Spleen (tissue), 11 donors: ENCODE results near the gene XG. TPM values are rescaled to one million over a fixed set of nuclear protein-coding genes. Genes with fewer than 3 reads are reported as not detected.

ENCODE experiments used
- DNase-seq: peaks from one replicate; pipeline ENCODE4 v3.0.0-alpha.2; 2020
- H3K27ac ChIP-seq, 8 donors: fragments of 200-600 bp; sonication (generic) in 7 of 8; 1 replicate in 4 of 8; 2 replicates in 4 of 8; pipeline versions ENCODE4 v1.5.0 to v1.8.0; 2016 to 2021; ENCODE audit warnings: inconsistent platforms in 4 of 8, mild to moderate bottlenecking in 4 of 8, moderate library complexity in 1 of 8
- H3K27me3 ChIP-seq, 7 donors: fragments of 200-600 bp; sonication (generic) in 6 of 7; replicated peaks in 1 of 7; 1 replicate in 4 of 7; 2 replicates in 3 of 7; pipeline versions ENCODE4 v1.5.0 to v1.8.0; 2016 to 2021; ENCODE audit warnings: inconsistent platforms in 3 of 7, mild to moderate bottlenecking in 1 of 7
- H3K36me3 ChIP-seq, 6 donors: fragments of 200-600 bp; sonication (generic) in 5 of 6; 1 replicate in 4 of 6; 2 replicates in 2 of 6; pipeline versions ENCODE4 v1.5.0 to v1.8.0; 2016 to 2021; ENCODE audit warnings: inconsistent platforms in 2 of 6
- H3K4me1 ChIP-seq, 6 donors: fragments of 200-600 bp; sonication (generic) in 5 of 6; 1 replicate in 3 of 6; 2 replicates in 3 of 6; pipeline versions ENCODE4 v1.5.0 to v1.8.0; 2016 to 2021; ENCODE audit warnings: inconsistent platforms in 3 of 6
- H3K4me3 ChIP-seq, 8 donors: fragments of 200-600 bp; sonication (generic) in 7 of 8; 1 replicate in 4 of 8; 2 replicates in 4 of 8; pipeline versions ENCODE4 v1.5.0 to v1.8.0; 2016 to 2021; ENCODE audit warnings: inconsistent platforms in 4 of 8, mild to moderate bottlenecking in 4 of 8, moderate library complexity in 2 of 8
- H3K9me3 ChIP-seq, 8 donors: fragments of 200-600 bp; sonication (generic) in 7 of 8; 1 replicate in 4 of 8; 2 replicates in 4 of 8; pipeline versions ENCODE4 v1.5.0 to v1.8.0; 2016 to 2021; ENCODE audit warnings: inconsistent platforms in 4 of 8
- CTCF ChIP-seq, 11 experiments: fragments of 200-600 bp in 7 of 11; fragments of 450-650 bp in 4 of 11; sonication (generic) in 4 of 11; IDR thresholded peaks in 8 of 11; conservative IDR thresholded peaks in 3 of 11; 1 replicate in 7 of 11; 2 replicates in 4 of 11; pipeline versions ENCODE4 v1.4.0 to v1.8.0; 2016 to 2021; ENCODE audit warnings: antibody characterized with exemption in 11 of 11, inconsistent platforms in 4 of 11, mild to moderate bottlenecking in 1 of 11
- POLR2A ChIP-seq, 3 donors: fragments of 450-650 bp; IDR thresholded peaks; one replicate each; pipeline ENCODE4 v1.5.1; 2017; ENCODE audit warnings: antibody characterized with exemption in 3 of 3, mild to moderate bottlenecking in 1 of 3
- POLR2AphosphoS5 ChIP-seq, 3 donors: sonication (generic); formaldehyde crosslinking; IDR thresholded peaks; one replicate each; pipeline ENCODE4 v1.5.1; 2017; ENCODE audit warnings: antibody characterized with exemption in 3 of 3
- WGBS, 5 donors: extraction: QIAGEN DNeasy Blood & Tissue Kit in 3 of 5; methylation state at CpG; one replicate each; pipeline versions ENCODE4 v1.1.5 to v1.1.7; 2013 to 2018; 5-methylcytosine and 5-hydroxymethylcytosine counted together
- intact Hi-C: fragments of 100-400 bp; cut with DNase I; formaldehyde crosslinking; loops from one replicate; pipeline ENCODE4 v1.15.0; 2023; ENCODE audit warnings: low total_unique reads
- polyA plus RNA-seq, 3 donors: library from polyadenylated mRNA; stranded (reverse); fragments of 200-250 nt; gene quantifications; one replicate each; pipeline ENCODE4 v1.2.1, GENCODE V29; 2013
- total RNA-seq, 7 donors: library from RNA; depleted of rRNA in 3 of 7; stranded (reverse); fragments of >200 nt in 3 of 7; fragmentation: NEBNext Ultra II Directional in 4 of 7; extraction: Animal tissue kit (Norgen Biotek cat#: 25700) in 4 of 7; gene quantifications; one replicate each; pipeline versions ENCODE4 v1.1.0 to v1.2.1, GENCODE V29; 2016 to 2021
- donor health status: healthy with polysubstance abuse.
- donor health status: DM: no; HTN: no; CAD: no; lungs with moderate emphysema.
- donor health status: DM: no; HTN: no; CAD: no.
- donor health status: Bipolar disorder and iron deficiency.
- donor health status: healthy.
- donor health status: DM: no; HTN: no; CAD: no.
- donor health status: DM: yes; HTN: yes; CAD: no.

XG gene
- total and polyA plus RNA-seq, 10 donors = 0.03 to 0.87 (median 0.20) TPM; not detected in 4

DNA sequence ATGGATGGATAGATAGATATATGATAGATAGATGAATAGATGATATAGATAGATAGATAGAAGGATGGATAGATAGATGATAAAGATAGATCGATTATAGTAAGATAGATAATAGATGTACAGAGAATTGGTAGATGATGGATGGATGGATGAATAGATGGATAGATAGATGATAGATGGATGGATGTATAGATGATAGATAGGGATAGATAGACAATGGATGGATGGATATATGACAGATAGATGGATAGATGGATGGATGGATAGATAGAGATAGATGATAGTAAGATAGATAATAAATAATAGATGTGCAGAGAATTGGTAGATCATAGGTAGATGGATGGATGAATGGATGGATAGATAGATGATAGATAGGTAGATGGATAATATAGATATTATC is 89.1 kb downstream of the XG start:
- 82 to 94% (median 91%) methylated on average over 1 of the region's 1 CpG for WGBS, 5 donors
- TF ChIP-seq POLR2A (IDR thresholded peaks at IDR 0.05) (no peak), POLR2AphosphoS5 (IDR thresholded peaks at IDR 0.05) (no peak), CTCF (IDR thresholded peaks at IDR 0.05 in 8 of 11, conservative IDR thresholded peaks at IDR 0.05 in 3 of 11) (no peak)
- no peak for DNase-seq
- Histone ChIP-seq H3K27ac (no peak overlapping the region), H3K4me1 (no peaks in the 10 kb centered on the region), H3K27me3 (no peaks in the 10 kb centered on the region), H3K4me3 (no peak overlapping the region), H3K9me3 (peaks cover 0 to 36% (median 11%) of the 10 kb centered on the region in 8 donors), H3K36me3 (no peaks in the 10 kb centered on the region)
- intact Hi-C loops = no loop called here

- H3K27me3 ChIP-seq = no peaks in the 10 kb centered on the region
- intact Hi-C loops = no loop called here
- TF ChIP-seq CTCF (IDR thresholded peaks at IDR 0.05 in 8 of 11, conservative IDR thresholded peaks at IDR 0.05 in 3 of 11) = no peak
- TF ChIP-seq POLR2AphosphoS5 (IDR thresholded peaks at IDR 0.05) = no peak
- no peak for TF ChIP-seq POLR2A (IDR thresholded peaks at IDR 0.05)
- 65 to 83% (median 81%) methylated on average over 8 to 9 of the region's 9 CpGs for WGBS, 5 donors
- H3K4me1 ChIP-seq = no peaks in the 10 kb centered on the region
- H3K4me3 ChIP-seq = no peak overlapping the region
- no peak overlapping the region for H3K27ac ChIP-seq
- peaks cover 0 to 36% (median 11%) of the 10 kb centered on the region in 8 donors for H3K9me3 ChIP-seq
- no peaks in the 10 kb centered on the region for H3K36me3 ChIP-seq
- DNase-seq = no peak
These were observed 89.7 kb downstream of the XG start for GRCh38 chrX:2841537-2841936.

DNA sequence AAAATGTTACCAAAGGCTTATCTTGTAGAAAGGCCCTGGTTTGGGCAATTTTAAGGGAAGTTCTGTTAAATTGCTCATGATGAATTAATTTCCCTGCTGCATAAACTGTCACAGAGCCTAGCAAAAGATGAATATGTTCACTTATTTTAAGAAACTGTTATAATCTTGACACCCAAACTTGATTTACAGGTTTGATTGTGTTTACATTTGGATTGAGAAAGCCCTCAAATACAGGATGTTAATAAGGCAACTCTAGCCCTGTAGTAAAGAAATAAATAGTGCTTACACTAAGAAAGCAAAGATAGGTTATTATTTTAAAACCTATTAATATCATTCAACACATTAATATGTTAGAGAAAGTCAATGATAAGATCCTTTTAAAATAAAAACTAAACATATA is 95.2 kb downstream of the XG start:
- no peak for DNase-seq
- Histone ChIP-seq H3K36me3 (no peaks in the 10 kb centered on the region), H3K27me3 (no peaks in the 10 kb centered on the region), H3K9me3 (peaks cover 0 to 2% (median 0%) of the 10 kb centered on the region in 8 donors), H3K4me1 (no peaks in the 10 kb centered on the region), H3K27ac (no peak overlapping the region), H3K4me3 (no peak overlapping the region)
- intact Hi-C loops = no loop called here
- TF ChIP-seq POLR2AphosphoS5 (IDR thresholded peaks at IDR 0.05) (no peak), POLR2A (IDR thresholded peaks at IDR 0.05) (no peak), CTCF (IDR thresholded peaks at IDR 0.05 in 8 of 11, conservative IDR thresholded peaks at IDR 0.05 in 3 of 11) (no peak)

GRCh38 chrX:2848871-2849301 is 97.0 kb downstream of the XG start:
- H3K27ac ChIP-seq = no peak overlapping the region
- H3K27me3 ChIP-seq = no peaks in the 10 kb centered on the region
- no peaks in the 10 kb centered on the region for H3K4me1 ChIP-seq
- WGBS, 5 donors = 73 to 90% (median 78%) methylated on average over 9 of the region's 9 CpGs
- DNase-seq = no peak
- H3K36me3 ChIP-seq = no peaks in the 10 kb centered on the region
- intact Hi-C loops = no loop called here
- H3K4me3 ChIP-seq = no peak overlapping the region
- peaks cover 0 to 17% (median 0%) of the 10 kb centered on the region in 8 donors for H3K9me3 ChIP-seq
- TF ChIP-seq POLR2AphosphoS5 (IDR thresholded peaks at IDR 0.05) (no peak), CTCF (IDR thresholded peaks at IDR 0.05 in 8 of 11, conservative IDR thresholded peaks at IDR 0.05 in 3 of 11) (no peak), POLR2A (IDR thresholded peaks at IDR 0.05) (no peak)
